Mesenchymal stem cell (in vitro differentiated cells and primary cell): ENCODE data around the gene ZSWIM8.

ENCODE experiments used
- DNase-seq: peaks from one replicate; pipeline ENCODE4 v3.0.0-alpha.2; 2013
- H2AFZ ChIP-seq: one replicate; pipeline ENCODE4 v1.6.1; 2013; ENCODE audit warnings: low read depth, mild to moderate bottlenecking, control low read depth, inconsistent platforms, low read length, moderate library complexity
- H2AK5ac ChIP-seq: 2 replicates; pipeline ENCODE4 v1.6.1; 2013; ENCODE audit warnings: low read length, moderate library complexity, mild to moderate bottlenecking, inconsistent platforms; ENCODE audit not compliant: severe bottlenecking
- H2BK120ac ChIP-seq: one replicate; pipeline ENCODE4 v1.6.1; 2013; ENCODE audit warnings: low read depth, mild to moderate bottlenecking, inconsistent platforms, low read length, moderate library complexity
- H2BK12ac ChIP-seq, 2 experiments: one replicate each; pipeline ENCODE4 v1.6.1; 2013; ENCODE audit warnings: inconsistent platforms in 2 of 2, low read length in 2 of 2, mild to moderate bottlenecking in 2 of 2, moderate library complexity in 2 of 2, control low read depth in 1 of 2
- H2BK15ac ChIP-seq: one replicate; pipeline ENCODE4 v1.6.1; 2013; ENCODE audit warnings: mild to moderate bottlenecking, low read depth, inconsistent platforms; ENCODE audit not compliant: poor library complexity, severe bottlenecking
- H2BK5ac ChIP-seq: 2 replicates; pipeline ENCODE4 v1.6.1; 2013; ENCODE audit warnings: low read depth, mild to moderate bottlenecking, low read length, control low read depth, inconsistent platforms; ENCODE audit not compliant: poor library complexity, severe bottlenecking
- H3K14ac ChIP-seq, 2 experiments: one replicate each; pipeline ENCODE4 v1.6.1; 2013; ENCODE audit warnings: inconsistent platforms in 2 of 2, low read length in 2 of 2, control low read depth in 1 of 2, mild to moderate bottlenecking in 1 of 2, moderate library complexity in 1 of 2
- H3K18ac ChIP-seq, 2 experiments: one replicate each; pipeline ENCODE4 v1.6.1; 2013; ENCODE audit warnings: inconsistent platforms in 2 of 2, low read length in 2 of 2, control low read depth in 1 of 2, low read depth in 1 of 2, mild to moderate bottlenecking in 1 of 2
- H3K23ac ChIP-seq, 2 experiments: one replicate each; pipeline ENCODE4 v1.6.1; 2013; ENCODE audit warnings: inconsistent platforms in 2 of 2, low read length in 2 of 2, mild to moderate bottlenecking in 2 of 2, moderate library complexity in 2 of 2, control low read depth in 1 of 2
- H3K27ac ChIP-seq: 2 replicates; pipeline ENCODE4 v1.5.1; 2013; ENCODE audit warnings: mild to moderate bottlenecking, moderate library complexity, low read length, control low read depth, inconsistent platforms; ENCODE audit not compliant: poor library complexity, severe bottlenecking
- H3K27me3 ChIP-seq, 2 experiments: 2 replicates each; pipeline versions ENCODE4 v1.6.1 to v1.7.0; 2013; ENCODE audit warnings: low read length in 2 of 2, mild to moderate bottlenecking in 2 of 2, moderate library complexity in 2 of 2, control low read depth in 1 of 2, inconsistent platforms in 1 of 2; ENCODE audit not compliant: control insufficient read depth in 1 of 2, insufficient read depth in 1 of 2
- H3K36me3 ChIP-seq, 2 experiments: 2 replicates each; pipeline versions ENCODE4 v1.6.1 to v1.7.0; 2013; ENCODE audit warnings: low read length in 2 of 2, control low read depth in 1 of 2, inconsistent platforms in 1 of 2, low read depth in 1 of 2, mild to moderate bottlenecking in 1 of 2; ENCODE audit not compliant: insufficient read depth in 2 of 2, control insufficient read depth in 1 of 2
- H3K4ac ChIP-seq, 2 experiments: one replicate each; pipeline ENCODE4 v1.6.1; 2013; ENCODE audit warnings: inconsistent platforms in 2 of 2, low read length in 2 of 2, mild to moderate bottlenecking in 2 of 2, moderate library complexity in 2 of 2, control low read depth in 1 of 2, low read depth in 1 of 2
- H3K4me1 ChIP-seq: 2 replicates; pipeline ENCODE4 v1.6.1; 2013; ENCODE audit warnings: low read depth, low read length, control low read depth; ENCODE audit not compliant: control insufficient read depth, insufficient read depth
- H3K4me2 ChIP-seq: 2 replicates; pipeline ENCODE4 v1.6.1; 2013; ENCODE audit warnings: low read length, mild to moderate bottlenecking, inconsistent platforms; ENCODE audit not compliant: poor library complexity, severe bottlenecking
- H3K4me3 ChIP-seq, 2 experiments: 2 replicates each; pipeline versions ENCODE4 v1.5.1 to v1.7.0; 2013; ENCODE audit warnings: low read length in 2 of 2, mild to moderate bottlenecking in 2 of 2, control low read depth in 1 of 2, low read depth in 1 of 2; ENCODE audit not compliant: insufficient read depth in 1 of 2
- H3K79me1 ChIP-seq: replicated peaks from 2 replicates; pipeline ENCODE4 v1.6.1; 2013; ENCODE audit warnings: mild to moderate bottlenecking, control low read depth, low read length, inconsistent platforms; ENCODE audit not compliant: poor library complexity, severe bottlenecking
- H3K9ac ChIP-seq: 2 replicates; pipeline ENCODE4 v1.7.0; 2013; ENCODE audit warnings: mild to moderate bottlenecking, low read length, moderate library complexity
- H3K9me3 ChIP-seq: 2 replicates; pipeline ENCODE4 v1.7.0; 2013; ENCODE audit warnings: mild to moderate bottlenecking, low read length; ENCODE audit not compliant: control insufficient read depth
- H4K8ac ChIP-seq: one replicate; pipeline ENCODE4 v1.6.1; 2013; ENCODE audit warnings: inconsistent platforms, mild to moderate bottlenecking, low read length, moderate library complexity
- H4K91ac ChIP-seq: one replicate; pipeline ENCODE4 v1.6.1; 2013; ENCODE audit warnings: mild to moderate bottlenecking, low read length, inconsistent platforms
- WGBS: methylation state at CpG from one replicate; pipeline ENCODE4 v1.1.7; 2013; ENCODE audit warnings: mixed read lengths; 5-methylcytosine and 5-hydroxymethylcytosine counted together

The ZSWIM8 gene

DNA sequence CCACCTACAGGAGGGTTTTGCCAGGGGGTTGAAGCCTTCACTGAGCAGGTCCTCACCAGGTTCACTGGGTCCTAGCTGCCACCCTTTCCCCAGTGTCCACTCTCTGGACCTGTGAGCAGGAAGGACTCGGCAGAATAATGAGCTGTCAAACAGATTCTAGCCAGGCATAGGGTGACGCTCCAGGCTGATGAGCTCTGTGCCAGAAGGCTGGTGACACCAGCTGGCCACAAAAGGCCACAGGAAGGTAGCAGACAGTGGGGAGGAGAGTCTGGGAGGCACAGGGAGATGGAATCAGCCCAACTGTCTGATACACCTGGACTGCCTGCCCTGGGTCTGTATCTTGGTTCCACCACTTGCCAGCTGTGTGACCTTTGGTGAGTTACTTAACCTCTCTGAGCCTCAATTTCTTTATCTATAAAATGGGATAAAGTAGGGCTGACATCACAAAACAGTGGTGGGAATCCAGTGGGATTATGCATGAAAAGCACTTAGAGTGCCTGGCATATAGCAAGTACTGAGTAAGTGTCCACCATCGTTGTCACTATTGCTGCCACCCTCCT lies 52.7 kb downstream of the ZSWIM8 start:
- H2BK15ac ChIP-seq, result no peak overlapping the region
- H2BK120ac ChIP-seq, result no peak overlapping the region
- H2AK5ac ChIP-seq, result no peak overlapping the region
- no peak overlapping the region for H3K4me3 ChIP-seq
- no peaks in the 10 kb centered on the region for H3K9me3 ChIP-seq
- no peak overlapping the region for H2BK5ac ChIP-seq
- no peak overlapping the region for H2AFZ ChIP-seq
- peak overlapping the region; percentile 66 for H3K9ac ChIP-seq
- H3K4me1 ChIP-seq, result peaks cover 14% of the 10 kb centered on the region
- H3K18ac ChIP-seq, result peak overlapping the region in 1 of 2 experiments; percentile 18
- no peak overlapping the region for H2BK12ac ChIP-seq
- DNase-seq, result no peak
- no peak overlapping the region for H3K4me2 ChIP-seq
- H3K23ac ChIP-seq, result no peak overlapping the region
- H3K27ac ChIP-seq, result no peak overlapping the region
- H3K4ac ChIP-seq, result no peak overlapping the region
- H3K36me3 ChIP-seq, result peaks cover 58 to 67% of the 10 kb centered on the region in 2 experiments
- H3K27me3 ChIP-seq, result no peaks in the 10 kb centered on the region
- no peak overlapping the region for H3K14ac ChIP-seq
- H4K91ac ChIP-seq, result no peak overlapping the region
- H3K79me1 ChIP-seq, result no peaks in the 10 kb centered on the region
- 90% methylated on average over 3 of the region's 3 CpGs for WGBS
- no peak overlapping the region for H4K8ac ChIP-seq

DNA sequence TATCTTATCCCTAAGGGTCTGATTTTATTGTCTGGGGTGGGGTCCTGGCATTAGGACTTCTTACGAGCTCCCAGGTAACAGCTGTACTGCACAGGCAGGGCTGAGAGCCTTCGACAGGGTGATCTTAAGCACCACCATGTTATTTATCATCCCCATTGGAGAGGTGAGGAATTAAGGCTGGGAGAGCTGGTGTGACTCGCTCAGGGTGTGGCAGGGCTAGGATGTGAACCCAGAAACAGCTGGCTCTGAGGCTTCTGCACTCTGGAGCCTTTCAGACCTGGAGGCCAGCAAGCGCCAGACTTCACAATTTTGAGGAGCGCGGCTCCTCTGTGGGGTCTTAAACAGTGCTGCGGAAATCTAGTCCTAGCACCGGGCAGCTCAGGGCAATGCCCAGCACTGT lies 53.4 kb downstream of the ZSWIM8 start:
- Histone ChIP-seq H2AK5ac (no peak overlapping the region), H3K23ac (no peak overlapping the region), H3K4ac (no peak overlapping the region), H3K18ac (no peak overlapping the region), H3K4me1 (peaks cover 16% of the 10 kb centered on the region), H3K36me3 (peaks cover 65 to 73% of the 10 kb centered on the region in 2 experiments), H2BK15ac (no peak overlapping the region), H3K79me1 (no peaks in the 10 kb centered on the region), H3K27me3 (no peaks in the 10 kb centered on the region), H3K27ac (no peak overlapping the region), H3K4me2 (no peak overlapping the region), H4K8ac (no peak overlapping the region), H2BK120ac (no peak overlapping the region), H3K9ac (no peak overlapping the region), H4K91ac (no peak overlapping the region), H3K4me3 (no peak overlapping the region), H2BK5ac (no peak overlapping the region), H2AFZ (no peak overlapping the region), H3K14ac (no peak overlapping the region), H3K9me3 (no peaks in the 10 kb centered on the region), H2BK12ac (no peak overlapping the region)
- DNase-seq, result no peak
- 97% methylated on average over 7 of the region's 8 CpGs for WGBS

- Histone ChIP-seq H3K4me2 (no peak overlapping the region), H2BK15ac (no peak overlapping the region), H3K9me3 (no peaks in the 10 kb centered on the region), H3K36me3 (peaks cover 63 to 71% of the 10 kb centered on the region in 2 experiments), H2BK120ac (no peak overlapping the region), H2AFZ (no peak overlapping the region), H2BK12ac (no peak overlapping the region), H3K4me1 (peaks cover 16% of the 10 kb centered on the region), H3K27me3 (no peaks in the 10 kb centered on the region), H3K4me3 (no peak overlapping the region), H3K4ac (no peak overlapping the region), H3K27ac (no peak overlapping the region), H3K79me1 (no peaks in the 10 kb centered on the region), H4K91ac (no peak overlapping the region), H3K23ac (peak overlapping the region in 1 of 2 experiments; percentile 29), H2AK5ac (no peak overlapping the region), H4K8ac (no peak overlapping the region), H3K14ac (no peak overlapping the region), H2BK5ac (no peak overlapping the region), H3K18ac (peak overlapping the region in 1 of 2 experiments; percentile 26), H3K9ac (no peak overlapping the region)
- no peak for DNase-seq
- WGBS, result 98% methylated on average over 40 of the region's 40 CpGs
Observed at GRCh38 chr10:73839276-73839966, 54.0 kb downstream of the ZSWIM8 start.

GRCh38 chr10:73840056-73840402 lies 54.6 kb downstream of the ZSWIM8 start:
- WGBS, result 67% methylated on average over 3 of the region's 4 CpGs
- Histone ChIP-seq H3K4me1 (peaks cover 16% of the 10 kb centered on the region), H3K4ac (no peak overlapping the region), H2BK15ac (no peak overlapping the region), H3K9me3 (no peaks in the 10 kb centered on the region), H3K27me3 (no peaks in the 10 kb centered on the region), H3K4me3 (no peak overlapping the region), H2BK5ac (no peak overlapping the region), H2AFZ (no peak overlapping the region), H3K4me2 (no peak overlapping the region), H4K8ac (no peak overlapping the region), H4K91ac (no peak overlapping the region), H3K36me3 (peaks cover 63 to 71% of the 10 kb centered on the region in 2 experiments), H2AK5ac (no peak overlapping the region), H3K9ac (no peak overlapping the region), H2BK120ac (no peak overlapping the region), H3K27ac (no peak overlapping the region), H2BK12ac (no peak overlapping the region), H3K18ac (peak overlapping the region in 1 of 2 experiments; percentile 26), H3K23ac (no peak overlapping the region), H3K79me1 (no peaks in the 10 kb centered on the region), H3K14ac (no peak overlapping the region)
- peak; percentile 39 for DNase-seq
